ENCODE data around the gene BRAF.
"Not testable (repeated sequence)": the region's sequence is repeated elsewhere in the genome, so short reads cannot be mapped to it uniquely, and the experiment has no call there.

The BRAF gene

GRCh38 chr7:140924821-140925421, at the start of gene BRAF:
TSS of gene BRAF (minus strand) at chr7:140924929. CDS start at chr7:140924703, 226 bp downstream.
- peak; percentile 86 for DNase-seq (ENCODE audit: low spot score)

GRCh38 chr7:140972876-140973829, 48.4 kb upstream of the BRAF start:
- DNase-seq (ENCODE audit: low spot score): no peak

- no peak for DNase-seq (ENCODE audit: low spot score)
These were observed 47.6 kb upstream of the BRAF start for GRCh38 chr7:140972344-140972743.

GRCh38 chr7:140967438-140967837, 42.7 kb upstream of the BRAF start:
- DNase-seq (ENCODE audit: low spot score): no peak

- no peak for DNase-seq (ENCODE audit: low spot score)
These were observed 42.0 kb upstream of the BRAF start for GRCh38 chr7:140966561-140967233.

GRCh38 chr7:140961117-140961516, 36.4 kb upstream of the BRAF start:
- DNase-seq (ENCODE audit: low spot score): no peak

- DNase-seq (ENCODE audit: low spot score): not testable (repeated sequence)
These were observed 32.3 kb upstream of the BRAF start for GRCh38 chr7:140956997-140957396.

- no peak for DNase-seq (ENCODE audit: low spot score)
These were observed 21.2 kb upstream of the BRAF start for GRCh38 chr7:140945940-140946339.

- DNase-seq (ENCODE audit: low spot score): not testable (repeated sequence)
These were observed 17.5 kb upstream of the BRAF start for GRCh38 chr7:140942242-140942641.

GRCh38 chr7:140940898-140941297, 16.2 kb upstream of the BRAF start:
- no peak for DNase-seq (ENCODE audit: low spot score)

GRCh38 chr7:140937702-140938264, 13.1 kb upstream of the BRAF start:
- no peak for DNase-seq (ENCODE audit: low spot score)

- DNase-seq (ENCODE audit: low spot score): no peak
These were observed 4.0 kb upstream of the BRAF start for GRCh38 chr7:140928491-140929309.

GRCh38 chr7:140927945-140928344, 3.2 kb upstream of the BRAF start:
- not testable (repeated sequence) for DNase-seq (ENCODE audit: low spot score)

- no peak for DNase-seq (ENCODE audit: low spot score)
These were observed 2.6 kb upstream of the BRAF start for GRCh38 chr7:140927351-140927750.

GRCh38 chr7:140926021-140926817, 1.5 kb upstream of the BRAF start:
- no peak for DNase-seq (ENCODE audit: low spot score)

- peak; percentile 85 for DNase-seq (ENCODE audit: low spot score)
These were observed 509 bp downstream of the BRAF start for GRCh38 chr7:140924019-140924820.

- peak; percentile 58 for DNase-seq (ENCODE audit: low spot score)
These were observed 1.2 kb downstream of the BRAF start for GRCh38 chr7:140923358-140924006.

- DNase-seq (ENCODE audit: low spot score): no peak
These were observed 1.9 kb downstream of the BRAF start for GRCh38 chr7:140922741-140923345.

GRCh38 chr7:140920745-140921144, 4.0 kb downstream of the BRAF start:
- no peak for DNase-seq (ENCODE audit: low spot score)
